Thoracic aorta (tissue), 2 donors: Measurements from ENCODE around the gene ZNF71. TPM values are rescaled to one million over a fixed set of nuclear protein-coding genes. Genes with fewer than 3 reads are reported as not detected.

Experiments used
- ATAC-seq: fragments of 150-250 bp; one replicate; pipeline ENCODE4 v1.8.0; 2017; ENCODE audit warnings: low read depth; ENCODE audit not compliant: insufficient number of reproducible peaks, low FRiP score
- DNase-seq: peaks from one replicate; pipeline ENCODE4 v3.0.0-alpha.2; 2020; ENCODE audit warnings: low spot score
- H3K27ac ChIP-seq, 2 donors: fragments of 200-600 bp; sonication (generic); 1 replicate in 1 of 2; 2 replicates in 1 of 2; pipeline ENCODE4 v1.5.1; 2016; ENCODE audit warnings: mild to moderate bottlenecking in 2 of 2, moderate library complexity in 2 of 2
- H3K27me3 ChIP-seq: fragments of 200-600 bp; sonication (generic); replicated peaks from 2 replicates; pipeline ENCODE4 v1.6.0; 2016; ENCODE audit warnings: mild to moderate bottlenecking; ENCODE audit not compliant: insufficient read depth
- H3K36me3 ChIP-seq: fragments of 200-600 bp; sonication (generic); one replicate; pipeline ENCODE4 v1.5.1; 2016
- H3K4me1 ChIP-seq, 2 donors: fragments of 200-600 bp; sonication (generic); 1 replicate in 1 of 2; 2 replicates in 1 of 2; pipeline versions ENCODE4 v1.5.1 to v1.6.0; 2016; ENCODE audit warnings: low read depth in 2 of 2, mild to moderate bottlenecking in 1 of 2; ENCODE audit not compliant: control insufficient read depth in 1 of 2
- H3K4me3 ChIP-seq: fragments of 200-600 bp; sonication (generic); 2 replicates; pipeline ENCODE4 v1.5.1; 2016; ENCODE audit warnings: mild to moderate bottlenecking
- H3K9me3 ChIP-seq: fragments of 200-600 bp; sonication (generic); 2 replicates; pipeline ENCODE4 v1.5.1; 2016
- CTCF ChIP-seq: fragments of 200-600 bp; sonication (generic); IDR thresholded peaks from one replicate; pipeline ENCODE4 v1.5.1; 2019; ENCODE audit warnings: antibody characterized with exemption
- total RNA-seq, 2 donors: library from RNA; depleted of rRNA; stranded (reverse); fragments of >200 nt; gene quantifications; one replicate each; pipeline versions ENCODE4 v1.1.0 to v1.2.3, GENCODE V29; 2016

ZNF71 gene
- 10 to 100 TPM; 11.6 to 16.2 TPM for total RNA-seq

- Histone ChIP-seq H3K9me3 (peaks cover 3% of the 10 kb centered on the region), H3K27ac (peak within 1 kb of the TSS; percentile 34 to 74), H3K4me3 (peak within 1 kb of the TSS; percentile 93), H3K27me3 (no peaks in the 10 kb centered on the region), H3K36me3 (no peaks in the 10 kb centered on the region), H3K4me1 (peaks cover 6 to 9% of the 10 kb centered on the region in 2 donors)
- DNase-seq (peak; percentile 58), ATAC-seq (peak; percentile 67)
- TF ChIP-seq CTCF = no peak
Observed at GRCh38 chr19:56594783-56595547, at the start of gene ZNF71. Gene ZNF71 (plus strand): TSS chr19:56595302. CDS start chr19:56601559, 6,257 bp downstream.

GRCh38 chr19:56547535-56547934 lies 47.6 kb upstream of the ZNF71 start:
- ATAC-seq (no peak), DNase-seq (no peak)
- peaks cover 77% of the 10 kb centered on the region for H3K9me3 ChIP-seq
- no peaks in the 10 kb centered on the region for H3K27me3 ChIP-seq
- no peak overlapping the region for H3K4me3 ChIP-seq
- peaks cover 76% of the 10 kb centered on the region for H3K36me3 ChIP-seq
- no peaks in the 10 kb centered on the region for H3K4me1 ChIP-seq
- no peak overlapping the region for H3K27ac ChIP-seq
- TF ChIP-seq CTCF = no peak

- no peak for TF ChIP-seq CTCF
- peak overlapping the region; percentile 37 for H3K4me3 ChIP-seq
- no peaks in the 10 kb centered on the region for H3K4me1 ChIP-seq
- H3K27me3 ChIP-seq = no peaks in the 10 kb centered on the region
- peaks cover 92% of the 10 kb centered on the region for H3K9me3 ChIP-seq
- no peak overlapping the region for H3K27ac ChIP-seq
- DNase-seq (no peak), ATAC-seq (no peak)
- peaks cover 46% of the 10 kb centered on the region for H3K36me3 ChIP-seq
Observed at GRCh38 chr19:56554272-56554869, 40.7 kb upstream of the ZNF71 start.

- no peaks in the 10 kb centered on the region for H3K27me3 ChIP-seq
- peaks cover 0 to 6% of the 10 kb centered on the region in 2 donors for H3K4me1 ChIP-seq
- no peak overlapping the region for H3K27ac ChIP-seq
- ATAC-seq = no peak
- H3K36me3 ChIP-seq = no peaks in the 10 kb centered on the region
- TF ChIP-seq CTCF = no peak
- H3K9me3 ChIP-seq = peaks cover 79% of the 10 kb centered on the region
- H3K4me3 ChIP-seq = no peak overlapping the region
- DNase-seq = no peak
Observed at GRCh38 chr19:56562766-56563165, 32.3 kb upstream of the ZNF71 start.

- H3K27me3 ChIP-seq = no peaks in the 10 kb centered on the region
- TF ChIP-seq CTCF = no peak
- ATAC-seq = no peak
- peak overlapping the region; percentile 80 to 83 for H3K27ac ChIP-seq
- H3K4me3 ChIP-seq = peak overlapping the region; percentile 85
- peaks cover 21% of the 10 kb centered on the region for H3K36me3 ChIP-seq
- peaks cover 78% of the 10 kb centered on the region for H3K9me3 ChIP-seq
- peak; percentile 4 for DNase-seq
- H3K4me1 ChIP-seq = peaks cover 6 to 15% of the 10 kb centered on the region in 2 donors
Observed at GRCh38 chr19:56566904-56567273, 28.2 kb upstream of the ZNF71 start.
